ENCODE measurements around the gene GZMM. TPM values are rescaled to one million over a fixed set of nuclear protein-coding genes. Genes with fewer than 3 reads are reported as not detected.

Gene GZMM
- total RNA-seq, 1 donor from 2014 or later = not detected

- Mint-ChIP-seq H3K4me1 (ENCODE audit: unreplicated experiment) (no peaks in the 10 kb centered on the region), H3K4me3 (ENCODE audit: unreplicated experiment) (no peak overlapping the region), H3K9me3 (ENCODE audit: unreplicated experiment) (no peaks in the 10 kb centered on the region), H3K27ac (ENCODE audit: unreplicated experiment) (no peak overlapping the region), H3K27me3 (ENCODE audit: unreplicated experiment) (peaks cover 7% of the 10 kb centered on the region), H3K36me3 (ENCODE audit: low read depth, unreplicated experiment) (no peaks in the 10 kb centered on the region)
- TF ChIP-seq CTCF (IDR thresholded peaks at IDR 0.05; ENCODE audit: unreplicated experiment) = no peak
- DNase-seq (ENCODE audit: low spot score) = no peak
These were observed 36.5 kb downstream of the GZMM start for GRCh38 chr19:580274-580835.

DNA sequence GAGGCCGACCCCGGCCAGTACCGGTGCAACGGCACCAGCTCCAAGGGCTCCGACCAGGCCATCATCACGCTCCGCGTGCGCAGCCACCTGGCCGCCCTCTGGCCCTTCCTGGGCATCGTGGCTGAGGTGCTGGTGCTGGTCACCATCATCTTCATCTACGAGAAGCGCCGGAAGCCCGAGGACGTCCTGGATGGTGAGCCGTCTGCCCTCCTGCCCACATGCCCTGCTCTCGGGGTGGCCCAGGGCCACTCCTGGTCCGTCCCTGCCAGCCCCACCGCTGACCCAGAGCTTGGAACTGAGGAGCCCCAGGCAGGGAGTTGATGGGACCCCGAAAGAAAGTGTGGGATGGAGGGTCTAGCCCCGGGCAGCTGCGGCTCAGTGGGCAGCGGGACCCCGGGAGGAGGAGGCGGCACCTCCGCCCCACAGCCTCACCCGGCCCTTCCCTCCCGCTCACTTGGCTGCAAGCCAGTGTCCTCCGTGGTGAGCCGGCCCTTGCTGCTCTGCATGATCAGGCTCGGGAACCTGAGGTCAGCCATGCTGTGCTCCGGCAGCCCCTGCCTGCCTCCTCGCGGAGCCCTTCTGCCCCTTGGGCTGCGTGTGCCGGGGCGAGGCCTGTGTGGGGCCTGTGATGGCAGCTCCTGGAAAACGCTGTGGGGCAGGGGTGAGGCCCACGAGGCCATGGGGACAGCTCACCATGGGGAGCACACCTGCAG is 37.7 kb downstream of the GZMM start:
- no peak for DNase-seq (ENCODE audit: low spot score)
- no peak for TF ChIP-seq CTCF (IDR thresholded peaks at IDR 0.05; ENCODE audit: unreplicated experiment)
- H3K27ac Mint-ChIP-seq (ENCODE audit: unreplicated experiment) = no peak overlapping the region
- no peaks in the 10 kb centered on the region for H3K9me3 Mint-ChIP-seq (ENCODE audit: unreplicated experiment)
- H3K36me3 Mint-ChIP-seq (ENCODE audit: low read depth, unreplicated experiment) = no peaks in the 10 kb centered on the region
- H3K4me1 Mint-ChIP-seq (ENCODE audit: unreplicated experiment) = no peaks in the 10 kb centered on the region
- H3K27me3 Mint-ChIP-seq (ENCODE audit: unreplicated experiment) = peaks cover 9% of the 10 kb centered on the region
- H3K4me3 Mint-ChIP-seq (ENCODE audit: unreplicated experiment) = no peak overlapping the region

DNA sequence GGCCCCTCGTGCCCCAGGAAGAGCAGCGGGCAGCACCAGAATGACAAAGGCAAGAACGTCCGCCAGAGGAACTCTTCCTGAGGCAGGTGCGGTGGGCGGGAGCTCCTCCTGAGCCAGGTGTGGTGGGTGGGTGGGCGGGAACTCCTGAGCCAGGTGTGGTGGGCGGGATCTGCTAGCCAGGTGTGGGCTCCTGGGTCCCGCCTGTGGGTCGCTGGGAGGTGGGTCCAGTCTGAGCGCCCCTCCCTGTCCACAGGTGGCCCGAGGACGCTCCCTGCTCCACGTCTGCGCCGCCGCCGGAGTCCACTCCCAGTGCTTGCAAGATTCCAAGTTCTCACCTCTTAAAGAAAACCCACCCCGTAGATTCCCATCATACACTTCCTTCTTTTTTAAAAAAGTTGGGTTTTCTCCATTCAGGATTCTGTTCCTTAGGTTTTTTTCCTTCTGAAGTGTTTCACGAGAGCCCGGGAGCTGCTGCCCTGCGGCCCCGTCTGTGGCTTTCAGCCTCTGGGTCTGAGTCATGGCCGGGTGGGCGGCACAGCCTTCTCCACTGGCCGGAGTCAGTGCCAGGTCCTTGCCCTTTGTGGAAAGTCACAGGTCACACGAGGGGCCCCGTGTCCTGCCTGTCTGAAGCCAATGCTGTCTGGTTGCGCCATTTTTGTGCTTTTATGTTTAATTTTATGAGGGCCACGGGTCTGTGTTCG is 38.8 kb downstream of the GZMM start:
- Mint-ChIP-seq H3K4me3 (ENCODE audit: unreplicated experiment) (no peak overlapping the region), H3K27ac (ENCODE audit: unreplicated experiment) (no peak overlapping the region), H3K4me1 (ENCODE audit: unreplicated experiment) (no peaks in the 10 kb centered on the region), H3K27me3 (ENCODE audit: unreplicated experiment) (peaks cover 8% of the 10 kb centered on the region), H3K9me3 (ENCODE audit: unreplicated experiment) (no peaks in the 10 kb centered on the region), H3K36me3 (ENCODE audit: low read depth, unreplicated experiment) (no peaks in the 10 kb centered on the region)
- DNase-seq (ENCODE audit: low spot score) = no peak
- no peak for TF ChIP-seq CTCF (IDR thresholded peaks at IDR 0.05; ENCODE audit: unreplicated experiment)

DNA sequence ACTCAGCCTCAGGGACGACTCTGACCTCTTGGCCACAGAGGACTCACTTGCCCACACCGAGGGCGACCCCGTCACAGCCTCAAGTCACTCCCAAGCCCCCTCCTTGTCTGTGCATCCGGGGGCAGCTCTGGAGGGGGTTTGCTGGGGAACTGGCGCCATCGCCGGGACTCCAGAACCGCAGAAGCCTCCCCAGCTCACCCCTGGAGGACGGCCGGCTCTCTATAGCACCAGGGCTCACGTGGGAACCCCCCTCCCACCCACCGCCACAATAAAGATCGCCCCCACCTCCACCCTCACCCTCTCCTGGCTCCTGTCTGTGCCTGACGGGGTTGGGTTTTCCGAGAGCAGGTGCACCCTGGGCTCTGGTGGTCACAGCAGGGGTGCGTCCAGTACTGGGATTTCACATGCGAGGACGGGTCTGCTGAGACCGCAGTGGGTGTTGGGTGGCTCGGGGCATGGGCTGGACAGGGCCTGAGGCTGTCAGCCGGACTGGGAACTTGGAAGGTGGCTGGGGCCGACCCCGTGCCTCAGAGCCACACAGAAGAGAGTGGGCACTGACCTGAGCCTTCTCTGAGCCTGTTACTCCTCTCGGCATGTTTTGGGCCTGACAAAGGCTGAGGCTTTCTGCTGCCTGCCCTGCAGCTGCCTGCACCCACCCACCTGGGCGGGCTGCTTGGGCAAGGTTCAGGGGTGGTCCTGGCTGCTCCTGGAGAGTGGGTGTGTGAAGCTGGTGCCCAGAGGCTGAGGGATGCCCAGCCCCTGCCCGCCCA is 39.5 kb downstream of the GZMM start:
- Mint-ChIP-seq H3K9me3 (ENCODE audit: unreplicated experiment) (no peaks in the 10 kb centered on the region), H3K4me1 (ENCODE audit: unreplicated experiment) (no peaks in the 10 kb centered on the region), H3K36me3 (ENCODE audit: low read depth, unreplicated experiment) (no peaks in the 10 kb centered on the region), H3K27ac (ENCODE audit: unreplicated experiment) (no peak overlapping the region), H3K27me3 (ENCODE audit: unreplicated experiment) (peaks cover 8% of the 10 kb centered on the region), H3K4me3 (ENCODE audit: unreplicated experiment) (no peak overlapping the region)
- TF ChIP-seq CTCF (IDR thresholded peaks at IDR 0.05; ENCODE audit: unreplicated experiment) = no peak
- DNase-seq (ENCODE audit: low spot score) = no peak

All from endothelial cell (in vitro differentiated cells).